ENCODE measurements around the gene SNAP29.
"Not testable (repeated sequence)": the region's sequence is repeated elsewhere in the genome, so short reads cannot be mapped to it uniquely, and the experiment has no call there.

The SNAP29 gene

GRCh38 chr22:20928573-20928967 is 69.8 kb downstream of the SNAP29 start:
- H3K4me3 ChIP-seq (ENCODE audit: low read length): no peak overlapping the region
- no peaks in the 10 kb centered on the region for H3K9me3 ChIP-seq (ENCODE audit: insufficient read depth, low read depth, low read length)
- peaks cover 6% of the 10 kb centered on the region for H3K36me3 ChIP-seq (ENCODE audit: insufficient read depth, low read depth, low read length)
- H3K9ac ChIP-seq (ENCODE audit: low read depth, low read length): no peak overlapping the region
- H3K4me1 ChIP-seq (ENCODE audit: insufficient read depth, low read length): peaks cover 27% of the 10 kb centered on the region
- H3K27me3 ChIP-seq (ENCODE audit: insufficient read depth, low read length): no peaks in the 10 kb centered on the region
- H3K27ac ChIP-seq (ENCODE audit: low read length): no peak overlapping the region

GRCh38 chr22:20930004-20930403 is 71.2 kb downstream of the SNAP29 start:
- H3K9me3 ChIP-seq (ENCODE audit: insufficient read depth, low read depth, low read length): no peaks in the 10 kb centered on the region
- peaks cover 20% of the 10 kb centered on the region for H3K36me3 ChIP-seq (ENCODE audit: insufficient read depth, low read depth, low read length)
- peaks cover 16% of the 10 kb centered on the region; the same call in 1 of the 2 replicates for H3K4me1 ChIP-seq (ENCODE audit: insufficient read depth, low read length)
- H3K9ac ChIP-seq (ENCODE audit: low read depth, low read length): no peak overlapping the region
- H3K27me3 ChIP-seq (ENCODE audit: insufficient read depth, low read length): no peaks in the 10 kb centered on the region
- H3K27ac ChIP-seq (ENCODE audit: low read length): no peak overlapping the region
- H3K4me3 ChIP-seq (ENCODE audit: low read length): no peak overlapping the region

- not testable (repeated sequence) for H3K9ac ChIP-seq (ENCODE audit: low read depth, low read length); H3K27me3 ChIP-seq (ENCODE audit: insufficient read depth, low read length); H3K4me3 ChIP-seq (ENCODE audit: low read length); H3K27ac ChIP-seq (ENCODE audit: low read length); H3K9me3 ChIP-seq (ENCODE audit: insufficient read depth, low read depth, low read length)
- Histone ChIP-seq H3K4me1 (ENCODE audit: insufficient read depth, low read length) (peaks cover 12% of the 10 kb centered on the region; the same call in 1 of the 2 replicates), H3K36me3 (ENCODE audit: insufficient read depth, low read depth, low read length) (peaks cover 25% of the 10 kb centered on the region)
Observed at GRCh38 chr22:20930435-20930834, 71.6 kb downstream of the SNAP29 start.

GRCh38 chr22:20931126-20931654 is 72.4 kb downstream of the SNAP29 start:
- peaks cover 32% of the 10 kb centered on the region for H3K36me3 ChIP-seq (ENCODE audit: insufficient read depth, low read depth, low read length)

GRCh38 chr22:20933910-20934309 is 75.1 kb downstream of the SNAP29 start:
- H3K27me3 ChIP-seq (ENCODE audit: insufficient read depth, low read length): no peaks in the 10 kb centered on the region
- H3K4me1 ChIP-seq (ENCODE audit: insufficient read depth, low read length): no peaks in the 10 kb centered on the region
- no peaks in the 10 kb centered on the region for H3K9me3 ChIP-seq (ENCODE audit: insufficient read depth, low read depth, low read length)
- H3K27ac ChIP-seq (ENCODE audit: low read length): no peak overlapping the region
- no peak overlapping the region for H3K9ac ChIP-seq (ENCODE audit: low read depth, low read length)
- H3K36me3 ChIP-seq (ENCODE audit: insufficient read depth, low read depth, low read length): peaks cover 46% of the 10 kb centered on the region
- no peak overlapping the region for H3K4me3 ChIP-seq (ENCODE audit: low read length)

More at GRCh38 chr22:20931126-20931654, 72.4 kb downstream of the SNAP29 start:
- H3K4me3 ChIP-seq (ENCODE audit: low read length): no peak overlapping the region
- H3K27ac ChIP-seq (ENCODE audit: low read length): no peak overlapping the region
- no peak overlapping the region for H3K9ac ChIP-seq (ENCODE audit: low read depth, low read length)
- H3K4me1 ChIP-seq (ENCODE audit: insufficient read depth, low read length): peaks cover 5% of the 10 kb centered on the region; the same call in 1 of the 2 replicates
- H3K9me3 ChIP-seq (ENCODE audit: insufficient read depth, low read depth, low read length): no peaks in the 10 kb centered on the region
- H3K27me3 ChIP-seq (ENCODE audit: insufficient read depth, low read length): no peaks in the 10 kb centered on the region

GRCh38 chr22:20935049-20935448 is 76.2 kb downstream of the SNAP29 start:
- H3K4me1 ChIP-seq (ENCODE audit: insufficient read depth, low read length): not testable (repeated sequence)
- H3K36me3 ChIP-seq (ENCODE audit: insufficient read depth, low read depth, low read length): peaks cover 47% of the 10 kb centered on the region

GRCh38 chr22:20935780-20936539 is 77.2 kb downstream of the SNAP29 start:
- H3K4me3 ChIP-seq (ENCODE audit: low read length); H3K27me3 ChIP-seq (ENCODE audit: insufficient read depth, low read length); H3K9ac ChIP-seq (ENCODE audit: low read depth, low read length); H3K27ac ChIP-seq (ENCODE audit: low read length); H3K4me1 ChIP-seq (ENCODE audit: insufficient read depth, low read length); H3K9me3 ChIP-seq (ENCODE audit: insufficient read depth, low read depth, low read length): not testable (repeated sequence)
- H3K36me3 ChIP-seq (ENCODE audit: insufficient read depth, low read depth, low read length): peaks cover 54% of the 10 kb centered on the region

More at GRCh38 chr22:20935049-20935448, 76.2 kb downstream of the SNAP29 start:
- H3K9ac ChIP-seq (ENCODE audit: low read depth, low read length); H3K27ac ChIP-seq (ENCODE audit: low read length); H3K9me3 ChIP-seq (ENCODE audit: insufficient read depth, low read depth, low read length); H3K4me3 ChIP-seq (ENCODE audit: low read length); H3K27me3 ChIP-seq (ENCODE audit: insufficient read depth, low read length): not testable (repeated sequence)

- H3K27me3 ChIP-seq (ENCODE audit: insufficient read depth, low read length): no peaks in the 10 kb centered on the region
- no peak overlapping the region for H3K4me3 ChIP-seq (ENCODE audit: low read length)
- H3K27ac ChIP-seq (ENCODE audit: low read length): no peak overlapping the region
- H3K36me3 ChIP-seq (ENCODE audit: insufficient read depth, low read depth, low read length): peaks cover 53% of the 10 kb centered on the region
- no peak overlapping the region for H3K9ac ChIP-seq (ENCODE audit: low read depth, low read length)
- H3K4me1 ChIP-seq (ENCODE audit: insufficient read depth, low read length): no peaks in the 10 kb centered on the region; the same call in 1 of the 2 replicates
- H3K9me3 ChIP-seq (ENCODE audit: insufficient read depth, low read depth, low read length): no peaks in the 10 kb centered on the region
Observed at GRCh38 chr22:20937031-20937793, 78.4 kb downstream of the SNAP29 start.

GRCh38 chr22:20937794-20938671 is 79.2 kb downstream of the SNAP29 start:
- Histone ChIP-seq H3K27me3 (ENCODE audit: insufficient read depth, low read length) (no peaks in the 10 kb centered on the region), H3K9ac (ENCODE audit: low read depth, low read length) (no peak overlapping the region), H3K36me3 (ENCODE audit: insufficient read depth, low read depth, low read length) (peaks cover 53% of the 10 kb centered on the region), H3K4me1 (ENCODE audit: insufficient read depth, low read length) (no peaks in the 10 kb centered on the region; the same call in 1 of the 2 replicates), H3K9me3 (ENCODE audit: insufficient read depth, low read depth, low read length) (no peaks in the 10 kb centered on the region), H3K27ac (ENCODE audit: low read length) (no peak overlapping the region), H3K4me3 (ENCODE audit: low read length) (no peak overlapping the region)

- not testable (repeated sequence) for H3K9ac ChIP-seq (ENCODE audit: low read depth, low read length); H3K27ac ChIP-seq (ENCODE audit: low read length); H3K4me1 ChIP-seq (ENCODE audit: insufficient read depth, low read length); H3K4me3 ChIP-seq (ENCODE audit: low read length); H3K27me3 ChIP-seq (ENCODE audit: insufficient read depth, low read length); H3K9me3 ChIP-seq (ENCODE audit: insufficient read depth, low read depth, low read length)
- peaks cover 41% of the 10 kb centered on the region for H3K36me3 ChIP-seq (ENCODE audit: insufficient read depth, low read depth, low read length)
Observed at GRCh38 chr22:20939457-20940185, 80.8 kb downstream of the SNAP29 start.

Measured in iPS-20b (cell line).